Brain microvascular endothelial cell (primary cell): ENCODE results near the gene DGKK.

Source experiments
- DNase-seq: peaks from one replicate; pipeline ENCODE4 v3.0.0-alpha.2; 2020
- H3K27ac ChIP-seq: fragments of 250-450 bp; sonication (Bioruptor Pico); 2 replicates; pipeline ENCODE4 v1.5.1; 2020; ENCODE audit warnings: mild to moderate bottlenecking, moderate library complexity
- H3K27me3 ChIP-seq: fragments of 250-450 bp; sonication (Bioruptor Pico); replicated peaks from 2 replicates; pipeline ENCODE4 v1.5.1; 2020; ENCODE audit warnings: mild to moderate bottlenecking
- H3K36me3 ChIP-seq: fragments of 250-450 bp; sonication (Bioruptor Pico); replicated peaks from 2 replicates; pipeline ENCODE4 v1.5.1; 2020; ENCODE audit warnings: mild to moderate bottlenecking
- H3K4me3 ChIP-seq: 2 replicates; pipeline ENCODE4 v1.5.1; 2011; ENCODE audit warnings: low read depth, mild to moderate bottlenecking, control low read depth, low read length, moderate library complexity
- in situ Hi-C: cut with HindIII; loops from 2 replicates; pipeline ENCODE4 v1.10.0; 2017; ENCODE audit warnings: low sequenced_read_pairs, low pct_ligation_motif_present
- TF ChIP-seq, protein P1 (sequence below): IDR thresholded peaks from 2 replicates; pipeline ENCODE4 v1.5.1; 2011; ENCODE audit warnings: low read depth, mild to moderate bottlenecking, moderate library complexity, low read length, control low read depth, inconsistent platforms; ENCODE audit errors: missing control alignments

DGKK gene

GRCh38 chrX:50484662-50485061, 14.0 kb upstream of the DGKK start:
- TF ChIP-seq, protein P1, sequence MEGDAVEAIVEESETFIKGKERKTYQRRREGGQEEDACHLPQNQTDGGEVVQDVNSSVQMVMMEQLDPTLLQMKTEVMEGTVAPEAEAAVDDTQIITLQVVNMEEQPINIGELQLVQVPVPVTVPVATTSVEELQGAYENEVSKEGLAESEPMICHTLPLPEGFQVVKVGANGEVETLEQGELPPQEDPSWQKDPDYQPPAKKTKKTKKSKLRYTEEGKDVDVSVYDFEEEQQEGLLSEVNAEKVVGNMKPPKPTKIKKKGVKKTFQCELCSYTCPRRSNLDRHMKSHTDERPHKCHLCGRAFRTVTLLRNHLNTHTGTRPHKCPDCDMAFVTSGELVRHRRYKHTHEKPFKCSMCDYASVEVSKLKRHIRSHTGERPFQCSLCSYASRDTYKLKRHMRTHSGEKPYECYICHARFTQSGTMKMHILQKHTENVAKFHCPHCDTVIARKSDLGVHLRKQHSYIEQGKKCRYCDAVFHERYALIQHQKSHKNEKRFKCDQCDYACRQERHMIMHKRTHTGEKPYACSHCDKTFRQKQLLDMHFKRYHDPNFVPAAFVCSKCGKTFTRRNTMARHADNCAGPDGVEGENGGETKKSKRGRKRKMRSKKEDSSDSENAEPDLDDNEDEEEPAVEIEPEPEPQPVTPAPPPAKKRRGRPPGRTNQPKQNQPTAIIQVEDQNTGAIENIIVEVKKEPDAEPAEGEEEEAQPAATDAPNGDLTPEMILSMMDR = no peak
- in situ Hi-C loops = no loop called here
- Histone ChIP-seq H3K27me3 (no peaks in the 10 kb centered on the region), H3K27ac (no peak overlapping the region), H3K36me3 (no peaks in the 10 kb centered on the region), H3K4me3 (no peak overlapping the region)
- no peak for DNase-seq

DNA sequence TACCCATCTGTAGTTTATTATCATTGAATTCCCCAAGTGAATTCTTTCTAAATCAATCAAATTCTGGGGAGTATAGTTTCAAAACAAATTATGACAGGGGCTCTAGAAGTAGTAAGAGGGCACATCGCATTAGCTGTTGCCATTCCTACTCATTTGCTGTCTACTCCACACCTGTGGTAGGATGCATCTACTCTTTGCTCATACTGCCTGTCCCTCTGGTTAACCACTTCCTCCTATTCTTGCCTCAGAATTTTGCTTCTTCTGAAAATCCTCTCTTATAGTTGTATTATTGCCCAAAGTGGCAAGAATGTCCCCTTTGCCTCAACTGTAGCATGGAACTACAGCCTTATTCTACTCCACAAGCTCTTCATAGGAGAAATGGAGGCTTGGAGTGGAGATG, 12.7 kb upstream of the DGKK start:
- no peak overlapping the region for H3K4me3 ChIP-seq
- TF ChIP-seq, protein P1 = no peak
- in situ Hi-C loops = no loop called here
- DNase-seq = no peak
- H3K27ac ChIP-seq = no peak overlapping the region
- H3K27me3 ChIP-seq = no peaks in the 10 kb centered on the region
- H3K36me3 ChIP-seq = no peaks in the 10 kb centered on the region

- in situ Hi-C loops = no loop called here
- DNase-seq = no peak
- Histone ChIP-seq H3K4me3 (no peak overlapping the region), H3K27ac (no peak overlapping the region), H3K27me3 (peaks cover 6% of the 10 kb centered on the region), H3K36me3 (no peaks in the 10 kb centered on the region)
- TF ChIP-seq, protein P1 = no peak
Measured at GRCh38 chrX:50475208-50475607, 4.6 kb upstream of the DGKK start.

- in situ Hi-C loops = no loop called here
- no peaks in the 10 kb centered on the region for H3K36me3 ChIP-seq
- TF ChIP-seq, protein P1 = no peak
- H3K27me3 ChIP-seq = peaks cover 12% of the 10 kb centered on the region
- no peak for DNase-seq
- no peak overlapping the region for H3K4me3 ChIP-seq
- no peak overlapping the region for H3K27ac ChIP-seq
Measured at GRCh38 chrX:50471390-50471789, 765 bp upstream of the DGKK start.

DNA sequence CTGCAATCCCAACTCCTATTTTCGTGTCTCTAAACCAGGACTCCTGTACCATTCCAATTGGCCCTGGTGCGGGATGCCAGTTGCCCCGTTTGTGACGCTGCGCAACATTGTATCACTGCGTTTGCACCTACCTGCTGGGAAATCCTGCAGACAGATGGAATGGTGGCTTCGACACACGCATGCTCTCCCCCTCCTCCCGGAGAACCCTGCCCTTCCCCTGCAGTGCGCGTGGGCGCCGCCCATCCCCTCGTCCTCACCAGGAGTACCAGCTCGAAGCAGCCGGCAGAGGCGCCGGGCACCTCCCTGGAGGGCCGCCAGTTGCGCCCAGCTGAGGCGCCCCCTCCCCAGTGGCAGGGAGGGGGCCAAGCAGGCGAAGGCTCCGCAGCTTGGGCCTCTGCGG, 1.4 kb downstream of the DGKK start:
- Histone ChIP-seq H3K27me3 (peaks cover 12% of the 10 kb centered on the region), H3K4me3 (no peak overlapping the region), H3K36me3 (no peaks in the 10 kb centered on the region), H3K27ac (no peak overlapping the region)
- no peak for DNase-seq
- TF ChIP-seq, protein P1 = no peak
- in situ Hi-C loops = no loop called here

GRCh38 chrX:50459615-50460014, 11.0 kb downstream of the DGKK start:
- no peaks in the 10 kb centered on the region for H3K27me3 ChIP-seq
- H3K27ac ChIP-seq = no peak overlapping the region
- TF ChIP-seq, protein P1 = no peak
- no peak for DNase-seq
- in situ Hi-C loops = no loop called here
- no peak overlapping the region for H3K4me3 ChIP-seq
- H3K36me3 ChIP-seq = no peaks in the 10 kb centered on the region
